IMR-90 (cell line): ENCODE results near the gene ALDH2. TPM values are rescaled to one million over a fixed set of nuclear protein-coding genes. Genes with fewer than 3 reads are reported as not detected.
"Not testable (repeated sequence)": the region's sequence is repeated elsewhere in the genome, so short reads cannot be mapped to it uniquely, and the experiment has no call there.

Source experiments
- ATAC-seq: fragments of 200-7000 bp; cut with Tn5 transposase; 2 replicates; pipeline ENCODE4 v1.9.1; 2020; ENCODE audit warnings: low read depth, mild to moderate bottlenecking, moderate library complexity
- BruUV-seq: library from RNA; stranded (reverse); fragments of 400-500 nt; replicated peaks from 2 replicates; lab custom pipeline; 2021; lab: Mats Ljungman, UMichigan
- CTCF ChIA-PET: fragments of 300-600 bp; formaldehyde crosslinking; extraction: SDS; loops from one replicate; lab custom pipeline; 2021; ENCODE audit warnings: antibody characterized with exemption; lab: Yijun Ruan, JAX
- POLR2A ChIA-PET: fragments of 300-600 bp; sonication (Branson Sonifier 250); formaldehyde crosslinking; loops from one replicate; lab custom pipeline; 2022; ENCODE audit warnings: antibody characterized with exemption; ENCODE audit not compliant: unreplicated experiment; lab: Charles Lee
- DNase-seq: peaks from one replicate; pipeline ENCODE4 v3.0.0; 2013
- H2AFZ ChIP-seq: replicated peaks from 2 replicates; pipeline ENCODE3; 2013; ENCODE audit warnings: low read length, mild to moderate bottlenecking; ENCODE audit not compliant: poor library complexity
- H2AK5ac ChIP-seq: 2 replicates; pipeline ENCODE4 v1.6.1; 2013; ENCODE audit warnings: low read depth, low read length, inconsistent platforms
- H2AK9ac ChIP-seq: replicated peaks from 2 replicates; pipeline ENCODE3; 2013; ENCODE audit warnings: mild to moderate bottlenecking, low read depth, low read length, moderate library complexity; ENCODE audit not compliant: poor library complexity
- H2BK120ac ChIP-seq: 2 replicates; pipeline ENCODE4 v1.6.1; 2013; ENCODE audit warnings: low read depth, low read length, inconsistent platforms
- H2BK15ac ChIP-seq: 3 replicates; pipeline ENCODE4 v1.6.1; 2013; ENCODE audit warnings: low read depth, low read length, inconsistent platforms
- H2BK20ac ChIP-seq: 2 replicates; pipeline ENCODE4 v1.6.1; 2013; ENCODE audit warnings: low read depth, mild to moderate bottlenecking, inconsistent platforms, low read length, moderate library complexity
- H2BK5ac ChIP-seq: 2 replicates; pipeline ENCODE4 v1.6.1; 2013; ENCODE audit warnings: mild to moderate bottlenecking, low read depth, low read length, inconsistent platforms; ENCODE audit not compliant: poor library complexity, severe bottlenecking
- H3K14ac ChIP-seq: replicated peaks from 2 replicates; pipeline ENCODE4 v1.6.1; 2013; ENCODE audit warnings: low read depth, low read length, inconsistent platforms
- H3K18ac ChIP-seq: 2 replicates; pipeline ENCODE4 v1.6.1; 2013; ENCODE audit warnings: low read depth, low read length, control low read depth
- H3K23ac ChIP-seq: 2 replicates; pipeline ENCODE4 v1.6.1; 2013; ENCODE audit warnings: low read depth, low read length, inconsistent platforms
- H3K27ac ChIP-seq: 2 replicates; pipeline ENCODE4 v1.5.1; 2013; ENCODE audit warnings: mild to moderate bottlenecking, control low read depth, low read length; ENCODE audit not compliant: insufficient read depth
- H3K27me3 ChIP-seq: 2 replicates; pipeline ENCODE4 v1.6.1; 2013; ENCODE audit warnings: low read length; ENCODE audit not compliant: control insufficient read depth, insufficient read depth
- H3K36me3 ChIP-seq: 2 replicates; pipeline ENCODE4 v1.6.1; 2013; ENCODE audit warnings: low read length, mixed read lengths; ENCODE audit not compliant: control insufficient read depth, insufficient read depth
- H3K4ac ChIP-seq: 2 replicates; pipeline ENCODE4 v1.6.1; 2013; ENCODE audit warnings: low read depth, low read length, inconsistent platforms
- H3K4me1 ChIP-seq: 2 replicates; pipeline ENCODE4 v1.6.1; 2013; ENCODE audit warnings: low read length, mixed read lengths; ENCODE audit not compliant: control insufficient read depth, insufficient read depth
- H3K4me2 ChIP-seq: 2 replicates; pipeline ENCODE4 v1.6.1; 2013; ENCODE audit warnings: low read depth, mild to moderate bottlenecking, control low read depth, low read length, moderate library complexity
- H3K4me3 ChIP-seq: 2 replicates; pipeline ENCODE4 v1.5.1; 2013; ENCODE audit warnings: low read depth, mild to moderate bottlenecking, control low read depth, low read length, moderate library complexity; ENCODE audit not compliant: insufficient read depth
- H3K56ac ChIP-seq: 2 replicates; pipeline ENCODE4 v1.6.1; 2013; ENCODE audit warnings: low read length, inconsistent platforms; ENCODE audit not compliant: insufficient read depth; ENCODE audit errors: extremely low read depth
- H3K79me1 ChIP-seq, 2 experiments: 2 replicates each; pipeline ENCODE4 v1.6.1; 2013; ENCODE audit warnings: low read length in 2 of 2, inconsistent platforms in 1 of 2, low read depth in 1 of 2
- H3K9ac ChIP-seq: 2 replicates; pipeline ENCODE4 v1.6.1; 2013; ENCODE audit warnings: low read depth, low read length, control low read depth
- H3K9me1 ChIP-seq: 2 replicates; pipeline ENCODE4 v1.6.1; 2013; ENCODE audit warnings: low read length, inconsistent platforms; ENCODE audit not compliant: insufficient read depth
- H3K9me3 ChIP-seq: 2 replicates; pipeline ENCODE4 v1.6.1; 2013; ENCODE audit warnings: low read length; ENCODE audit not compliant: control insufficient read depth, insufficient read depth
- H4K20me1 ChIP-seq: 2 replicates; pipeline ENCODE4 v1.6.1; 2013; ENCODE audit warnings: low read length, inconsistent platforms; ENCODE audit not compliant: insufficient read depth
- H4K5ac ChIP-seq: 2 replicates; pipeline ENCODE4 v1.6.1; 2013; ENCODE audit warnings: mild to moderate bottlenecking, low read depth, low read length, control low read depth
- H4K8ac ChIP-seq, 2 experiments: 2 replicates each; pipeline ENCODE4 v1.6.1; 2013; ENCODE audit warnings: low read depth in 2 of 2, low read length in 2 of 2, control low read depth in 1 of 2, inconsistent platforms in 1 of 2
- H4K91ac ChIP-seq: 2 replicates; pipeline ENCODE4 v1.6.1; 2013; ENCODE audit warnings: low read depth, low read length, inconsistent platforms; ENCODE audit not compliant: insufficient read depth
- WGBS, 2 experiments: methylation state at CpG; one replicate each; pipeline versions ENCODE4 v1.1.5 to v1.1.7; 2013; ENCODE audit warnings: missing lambda C conversion rate in 2 of 2; ENCODE audit not compliant: insufficient read length in 1 of 2; ENCODE audit errors: extremely low coverage in 2 of 2; 5-methylcytosine and 5-hydroxymethylcytosine counted together
- dilution Hi-C: fragments of 300-500 bp; cut with HindIII; formaldehyde crosslinking; loops from one replicate; pipeline ENCODE4 v1.14.3; 2018; ENCODE audit warnings: low sequenced_read_pairs; ENCODE audit not compliant: unreplicated experiment
- in situ Hi-C: fragments of 300-500 bp; cut with MboI; formaldehyde crosslinking; loops from 3 replicates; pipeline ENCODE4 v1.14.3; 2019; ENCODE audit warnings: low sequenced_read_pairs, inconsistent platforms, mixed read lengths
- intact Hi-C: fragments of 100-400 bp; cut with micrococcal nuclease; formaldehyde crosslinking; loops from 2 replicates; pipeline ENCODE4 v1.10.0; 2022
- polyA plus RNA-seq, 3 experiments: library from polyadenylated mRNA; depleted of rRNA; stranded (reverse); fragments of >200 nt; gene quantifications; 2 replicates each; pipeline ENCODE4 v1.2.3, GENCODE V29; 2012; ENCODE audit warnings: low replicate concordance in 1 of 3
- total RNA-seq: library from RNA; depleted of rRNA; stranded (reverse); fragments of >200 nt; gene quantifications from 2 replicates; pipeline ENCODE4 v1.2.3, GENCODE V29; 2012

Gene ALDH2
- total and polyA plus RNA-seq, 2 of the 4 experiments (the other 2 are of a cell fraction) = 16.0 to 41.2 TPM

DNA sequence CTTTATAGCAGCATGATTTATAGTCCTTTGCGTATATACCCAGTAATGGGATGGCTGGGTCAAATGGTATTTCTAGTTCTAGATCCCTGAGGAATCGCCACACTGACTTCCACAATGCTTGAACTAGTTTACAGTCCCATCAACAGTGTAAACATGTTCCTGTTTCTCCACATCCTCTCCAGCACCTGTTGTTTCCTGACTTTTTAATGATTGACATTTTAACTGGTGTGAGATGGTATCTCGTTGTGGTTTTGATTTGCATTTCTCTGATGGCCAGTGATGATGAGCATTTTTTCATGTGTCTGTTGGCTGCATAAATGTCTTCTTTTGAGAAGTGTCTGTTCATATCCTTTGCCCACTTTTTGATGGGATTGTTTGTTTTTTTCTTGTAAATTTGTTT is 62.9 kb downstream of the ALDH2 start:
- H3K56ac ChIP-seq, H3K4ac ChIP-seq, BruUV-seq, H3K4me1 ChIP-seq, POLR2A ChIA-PET, H2BK120ac ChIP-seq, intact Hi-C loops, H4K8ac ChIP-seq, H4K91ac ChIP-seq, in situ Hi-C loops, H3K36me3 ChIP-seq, H2AK5ac ChIP-seq, H4K20me1 ChIP-seq, H3K9me3 ChIP-seq, H3K4me3 ChIP-seq, H3K27ac ChIP-seq, dilution Hi-C loops, H3K18ac ChIP-seq, H3K9ac ChIP-seq, H3K23ac ChIP-seq, H3K14ac ChIP-seq, CTCF ChIA-PET, DNase-seq, H3K9me1 ChIP-seq, H2BK20ac ChIP-seq, H2BK15ac ChIP-seq, H3K4me2 ChIP-seq, H2AFZ ChIP-seq, H2AK9ac ChIP-seq, H3K27me3 ChIP-seq, H4K5ac ChIP-seq, ATAC-seq, H2BK5ac ChIP-seq, H3K79me1 ChIP-seq: not testable (repeated sequence)
- no CpG with 5 or more reads among the region's 3 CpGs for WGBS, 2 experiments

DNA sequence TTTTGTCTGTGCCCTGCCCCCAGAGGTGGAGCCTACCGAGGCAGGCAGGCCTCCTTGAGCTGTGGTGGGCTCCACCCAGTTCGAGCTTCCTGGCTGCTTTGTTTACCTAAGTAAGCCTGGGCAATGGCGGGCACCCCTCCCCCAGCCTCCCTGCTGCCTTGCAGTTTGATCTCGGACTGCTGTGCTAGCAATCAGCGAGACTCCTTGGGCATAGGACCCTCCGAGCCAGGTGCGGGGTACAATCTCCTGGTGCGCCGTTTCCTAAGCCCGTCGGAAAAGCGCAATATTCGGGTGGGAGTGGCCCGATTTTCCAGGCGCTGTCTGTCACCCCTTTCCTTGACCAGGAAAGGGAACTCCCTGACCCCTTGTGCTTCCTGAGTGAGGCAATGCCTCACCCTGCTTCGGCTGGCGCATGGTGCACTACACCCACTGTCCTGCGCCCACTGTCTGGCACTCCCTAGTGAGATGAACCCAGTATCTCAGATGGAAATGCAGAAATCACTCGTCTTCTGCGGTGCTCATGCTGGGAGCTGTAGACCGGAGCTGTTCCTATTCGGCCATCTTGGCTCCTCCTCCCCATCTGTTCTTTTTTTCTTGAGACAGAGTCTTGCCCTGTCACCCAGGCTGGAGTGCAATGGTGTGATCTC is 68.1 kb downstream of the ALDH2 start:
- H2BK5ac ChIP-seq, H3K9me3 ChIP-seq, POLR2A ChIA-PET, H4K91ac ChIP-seq, H2AK9ac ChIP-seq, H2BK15ac ChIP-seq, H3K27ac ChIP-seq, H3K23ac ChIP-seq, H2BK120ac ChIP-seq, H4K8ac ChIP-seq, BruUV-seq, H3K4ac ChIP-seq, CTCF ChIA-PET, H4K5ac ChIP-seq, H3K56ac ChIP-seq, ATAC-seq, H3K9ac ChIP-seq, H3K27me3 ChIP-seq, H3K4me2 ChIP-seq, H2BK20ac ChIP-seq, H3K4me3 ChIP-seq, H3K79me1 ChIP-seq, H2AFZ ChIP-seq, in situ Hi-C loops, H3K18ac ChIP-seq, intact Hi-C loops, H3K4me1 ChIP-seq, H3K14ac ChIP-seq, dilution Hi-C loops, H2AK5ac ChIP-seq, H3K9me1 ChIP-seq, H4K20me1 ChIP-seq, DNase-seq, H3K36me3 ChIP-seq: not testable (repeated sequence)
- 79% methylated on average over 12 of the region's 22 CpGs; no CpG with 5 or more reads in 1 of the 2 experiments for WGBS, 2 experiments
